Fibroblast of lung (primary cell): Measurements from ENCODE around the gene DACH2. TPM values are rescaled to one million over a fixed set of nuclear protein-coding genes. Genes with fewer than 3 reads are reported as not detected.

Experiments used
- DNase-seq, 2 donors: peaks; one replicate each; pipeline versions ENCODE4 v3.0.0 to v3.0.0-alpha.2; 2010; ENCODE audit warnings: low read depth in 2 of 2
- H2AFZ ChIP-seq: 2 replicates; pipeline ENCODE4 v1.5.1; 2012; ENCODE audit warnings: low read length, control low read depth, inconsistent platforms
- H3K27ac ChIP-seq: 2 replicates; pipeline ENCODE4 v1.5.1; 2011; ENCODE audit warnings: low read length, control low read depth; ENCODE audit not compliant: insufficient read depth
- H3K27me3 ChIP-seq: 2 replicates; pipeline ENCODE4 v1.5.1; 2011; ENCODE audit warnings: mild to moderate bottlenecking, low read length; ENCODE audit not compliant: control insufficient read depth, insufficient read depth
- H3K36me3 ChIP-seq: 2 replicates; pipeline ENCODE4 v1.5.1; 2011; ENCODE audit warnings: low read length; ENCODE audit not compliant: control insufficient read depth, insufficient read depth
- H3K4me1 ChIP-seq: 2 replicates; pipeline ENCODE4 v1.5.1; 2011; ENCODE audit warnings: low read length; ENCODE audit not compliant: control insufficient read depth, insufficient read depth; ENCODE audit errors: extremely low read depth
- H3K4me2 ChIP-seq: 2 replicates; pipeline ENCODE4 v1.5.1; 2011; ENCODE audit warnings: low read length, control low read depth; ENCODE audit not compliant: insufficient read depth; ENCODE audit errors: extremely low read depth
- H3K4me3 ChIP-seq, 4 experiments: fragments of 200-600 bp in 1 of 4; sonication (generic) in 1 of 4; replicated peaks in 1 of 4; 2 replicates each; pipeline ENCODE4 v1.5.1; 2011 to 2016; ENCODE audit warnings: low read length in 4 of 4, low read depth in 3 of 4, mild to moderate bottlenecking in 3 of 4, control low read depth in 2 of 4, inconsistent platforms in 1 of 4, mixed read lengths in 1 of 4; ENCODE audit not compliant: insufficient read depth in 1 of 4; ENCODE audit errors: control extremely low read depth in 1 of 4
- H3K79me2 ChIP-seq: 2 replicates; pipeline ENCODE4 v1.5.1; 2012; ENCODE audit warnings: mild to moderate bottlenecking, low read length, inconsistent platforms; ENCODE audit not compliant: control insufficient read depth, insufficient read depth
- H3K9ac ChIP-seq: 2 replicates; pipeline ENCODE4 v1.5.1; 2011; ENCODE audit warnings: mild to moderate bottlenecking, low read length, control low read depth; ENCODE audit not compliant: insufficient read depth
- H3K9me3 ChIP-seq: 2 replicates; pipeline ENCODE4 v1.5.1; 2012; ENCODE audit warnings: low read depth, low read length; ENCODE audit not compliant: control insufficient read depth, insufficient read depth
- H4K20me1 ChIP-seq: 2 replicates; pipeline ENCODE4 v1.5.1; 2011; ENCODE audit warnings: low read length; ENCODE audit not compliant: control insufficient read depth, insufficient read depth; ENCODE audit errors: extremely low read depth
- CTCF ChIP-seq, 2 donors: IDR thresholded peaks in 1 of 2; conservative IDR thresholded peaks in 1 of 2; 1 replicate in 1 of 2; 2 replicates in 1 of 2; pipeline ENCODE4 v1.5.1; 2011 to 2012; ENCODE audit warnings: low read length in 2 of 2, control low read depth in 1 of 2, inconsistent platforms in 1 of 2, low read depth in 1 of 2, mild to moderate bottlenecking in 1 of 2
- EZH2 ChIP-seq: IDR thresholded peaks from 2 replicates; pipeline ENCODE4 v1.5.1; 2012; ENCODE audit warnings: low read length, control low read depth, mild to moderate bottlenecking; ENCODE audit errors: missing control alignments
- polyA plus RNA-seq, 2 donors: library from polyadenylated mRNA; depleted of rRNA in 1 of 2; stranded (reverse) in 1 of 2; unstranded in 1 of 2; fragments of >200 nt; gene quantifications; 2 replicates each; pipeline ENCODE4 v1.2.1, GENCODE V29; 2011 to 2012; ENCODE audit warnings: missing spikeins in 1 of 2
- total RNA-seq: library from RNA; depleted of rRNA; stranded (reverse); fragments of >200 nt; gene quantifications from 2 replicates; pipeline ENCODE4 v1.2.1, GENCODE V29; 2014

Gene DACH2
- total and polyA plus RNA-seq, 2 donors (not counting 1 experiment from before 2014, with no cell fraction given), result 0.24 to 0.99 TPM

- Histone ChIP-seq H3K9me3 (no peaks in the 10 kb centered on the region), H3K4me2 (no peak overlapping the region)
These were observed 658.5 kb downstream of the DACH2 start for GRCh38 chrX:86806786-86807185.

GRCh38 chrX:86809651-86810050, 661.4 kb downstream of the DACH2 start:
- H3K9ac ChIP-seq, result no peak overlapping the region
- TF ChIP-seq EZH2 (no peak), CTCF (conservative IDR thresholded peaks at IDR 0.05 in 1 of 2, IDR thresholded peaks at IDR 0.05 in 1 of 2; ENCODE audit: low read depth in 1 of 2, low read length in 2 of 2) (no peak)

More at GRCh38 chrX:86806786-86807185, 658.5 kb downstream of the DACH2 start:
- Histone ChIP-seq H3K4me3 (no peak overlapping the region), H3K27me3 (no peaks in the 10 kb centered on the region), H4K20me1 (no peaks in the 10 kb centered on the region), H3K4me1 (no peaks in the 10 kb centered on the region), H3K79me2 (no peaks in the 10 kb centered on the region), H3K36me3 (no peaks in the 10 kb centered on the region), H3K27ac (no peak overlapping the region), H3K9ac (no peak overlapping the region), H2AFZ (no peak overlapping the region)
- DNase-seq, result peak in 1 of 2 donors; percentile 10
- TF ChIP-seq EZH2 (no peak), CTCF (conservative IDR thresholded peaks at IDR 0.05 in 1 of 2, IDR thresholded peaks at IDR 0.05 in 1 of 2; ENCODE audit: low read depth in 1 of 2, low read length in 2 of 2) (peak in 1 of 2 donors; percentile 42)

GRCh38 chrX:86829786-86830185, 681.5 kb downstream of the DACH2 start:
- peak in 1 of 2 donors; percentile 0 for DNase-seq
- no peak for TF ChIP-seq EZH2
- no peak for TF ChIP-seq CTCF (conservative IDR thresholded peaks at IDR 0.05 in 1 of 2, IDR thresholded peaks at IDR 0.05 in 1 of 2; ENCODE audit: low read depth in 1 of 2, low read length in 2 of 2)
- Histone ChIP-seq H3K79me2 (no peaks in the 10 kb centered on the region), H3K4me3 (no peak overlapping the region), H3K27me3 (no peaks in the 10 kb centered on the region), H3K9ac (no peak overlapping the region), H3K4me1 (no peaks in the 10 kb centered on the region), H3K4me2 (no peak overlapping the region), H3K36me3 (no peaks in the 10 kb centered on the region), H3K27ac (no peak overlapping the region), H2AFZ (no peak overlapping the region), H3K9me3 (no peaks in the 10 kb centered on the region), H4K20me1 (no peaks in the 10 kb centered on the region)

More at GRCh38 chrX:86809651-86810050, 661.4 kb downstream of the DACH2 start:
- Histone ChIP-seq H3K36me3 (no peaks in the 10 kb centered on the region), H3K79me2 (no peaks in the 10 kb centered on the region), H3K9me3 (no peaks in the 10 kb centered on the region), H3K27ac (no peak overlapping the region), H4K20me1 (no peaks in the 10 kb centered on the region), H2AFZ (no peak overlapping the region), H3K4me1 (no peaks in the 10 kb centered on the region), H3K4me3 (no peak overlapping the region), H3K27me3 (no peaks in the 10 kb centered on the region), H3K4me2 (no peak overlapping the region)
- no peak for DNase-seq
